Activated CD8-positive, alpha-beta T cell treated with anti-CD3 and anti-CD28 coated beads, Interleukin-2, amount 10 ng/mL, durations not matched to agents 7 days and 5 days (primary cell): ENCODE measurements around the gene HAAO. TPM values are rescaled to one million over a fixed set of nuclear protein-coding genes. Genes with fewer than 3 reads are reported as not detected.

ENCODE experiments used
- ATAC-seq: fragments of 150-1000 bp; cut with Tn5 transposase; one replicate; pipeline ENCODE4 v1.10.0; 2021; ENCODE audit warnings: moderate library complexity
- CTCF ChIA-PET: fragments of 350-600 bp; sonication (Branson Sonifier 250); formaldehyde crosslinking; loops from one replicate; lab custom pipeline; 2021; ENCODE audit warnings: antibody characterized with exemption; lab: Charles Lee
- POLR2A ChIA-PET: fragments of 350-600 bp; sonication (Branson Sonifier 250); formaldehyde crosslinking; loops from one replicate; lab custom pipeline; 2021; ENCODE audit warnings: antibody characterized with exemption; lab: Charles Lee
- DNase-seq: peaks from one replicate; pipeline ENCODE4 v3.0.0-alpha.2; 2020
- H3K27ac Mint-ChIP-seq: one replicate; pipeline ENCODE4 v1.8.0; 2021; ENCODE audit warnings: mild to moderate bottlenecking, mixed read lengths
- H3K27me3 Mint-ChIP-seq: one replicate; pipeline ENCODE4 v1.8.0; 2021; ENCODE audit warnings: low read depth, mixed read lengths
- H3K36me3 Mint-ChIP-seq: one replicate; pipeline ENCODE4 v1.8.0; 2021; ENCODE audit warnings: low read depth, mixed read lengths
- H3K4me1 Mint-ChIP-seq: one replicate; pipeline ENCODE4 v1.8.0; 2021; ENCODE audit warnings: low read depth, mixed read lengths
- H3K4me3 Mint-ChIP-seq: one replicate; pipeline ENCODE4 v1.8.0; 2021; ENCODE audit warnings: mild to moderate bottlenecking, mixed read lengths
- H3K9me3 Mint-ChIP-seq: one replicate; pipeline ENCODE4 v1.8.0; 2022; ENCODE audit warnings: mixed read lengths; ENCODE audit not compliant: insufficient read depth
- total RNA-seq, 2 experiments: library from RNA; stranded (reverse); gene quantifications; one replicate each; pipeline ENCODE4 v1.2.3, GENCODE V29; 2021

HAAO gene
- total RNA-seq, 2 experiments from 2014 or later = 0.37 to 0.40 TPM

- POLR2A ChIA-PET = no interaction called here
- ATAC-seq = no peak
- peaks cover 9% of the 10 kb centered on the region for H3K27me3 Mint-ChIP-seq
Measured at GRCh38 chr2:42829671-42830440, 37.5 kb upstream of the HAAO start.

GRCh38 chr2:42828487-42829425 lies 36.4 kb upstream of the HAAO start:
- no peaks in the 10 kb centered on the region for H3K36me3 Mint-ChIP-seq
- ATAC-seq (peak; percentile 93), DNase-seq (peak; percentile 80)
- CTCF ChIA-PET = interaction anchor here (0.6 to 2.0 kb wide), 25 partner anchors 10 to 807 kb away, joined by 3 to 15 read pairs (median 4); no protein-coding TSS in a partner anchor
- no peak overlapping the region for H3K4me3 Mint-ChIP-seq
- peaks cover 12% of the 10 kb centered on the region for H3K4me1 Mint-ChIP-seq
- H3K9me3 Mint-ChIP-seq = no peaks in the 10 kb centered on the region
- peaks cover 9% of the 10 kb centered on the region for H3K27me3 Mint-ChIP-seq
- POLR2A ChIA-PET = interaction anchor here (1.1 kb wide), 1 partner anchor 18 kb away, joined by 5 read pairs; no protein-coding TSS in a partner anchor
- no peak overlapping the region for H3K27ac Mint-ChIP-seq

More at GRCh38 chr2:42829671-42830440, 37.5 kb upstream of the HAAO start:
- no peak overlapping the region for H3K27ac Mint-ChIP-seq
- no peaks in the 10 kb centered on the region for H3K36me3 Mint-ChIP-seq
- no peak for DNase-seq
- H3K4me3 Mint-ChIP-seq = no peak overlapping the region
- no peaks in the 10 kb centered on the region for H3K9me3 Mint-ChIP-seq
- H3K4me1 Mint-ChIP-seq = peaks cover 12% of the 10 kb centered on the region
- CTCF ChIA-PET = interaction anchor here (1.6 to 2.2 kb wide), 2 partner anchors 8 to 19 kb away, joined by 5 to 8 read pairs; no protein-coding TSS in a partner anchor

GRCh38 chr2:42827647-42828486 lies 35.5 kb upstream of the HAAO start:
- Mint-ChIP-seq H3K27me3 (peaks cover 9% of the 10 kb centered on the region), H3K27ac (no peak overlapping the region), H3K9me3 (no peaks in the 10 kb centered on the region), H3K36me3 (no peaks in the 10 kb centered on the region), H3K4me3 (no peak overlapping the region), H3K4me1 (peaks cover 12% of the 10 kb centered on the region)
- DNase-seq = peak; percentile 85
- ATAC-seq = peak; percentile 85
- ChIA-PET CTCF (interaction anchor here (0.6 to 2.0 kb wide), 25 partner anchors 9 to 784 kb away, joined by 3 to 15 read pairs (median 4); no protein-coding TSS in a partner anchor), POLR2A (interaction anchor here (1.1 kb wide), 1 partner anchor 17 kb away, joined by 5 read pairs; no protein-coding TSS in a partner anchor)

DNA sequence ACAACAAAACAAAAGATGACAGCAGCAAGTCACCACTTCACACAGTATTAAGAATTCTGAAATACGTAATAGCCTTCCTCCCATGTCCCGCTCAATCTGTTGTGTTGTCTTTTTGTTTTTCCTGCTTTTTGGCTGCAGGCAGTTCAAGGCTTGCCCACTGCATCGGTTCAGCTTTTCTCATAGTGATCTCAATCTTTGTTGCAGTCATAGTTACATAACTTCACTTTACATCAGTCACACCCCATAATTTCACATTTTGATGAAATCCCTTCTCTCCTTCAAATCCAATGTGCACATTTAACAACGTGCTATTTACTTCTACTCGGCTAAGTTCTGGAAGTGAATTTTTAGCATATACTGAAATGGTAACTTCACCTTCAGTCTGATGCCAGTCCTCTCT lies 33.8 kb upstream of the HAAO start:
- DNase-seq = no peak
- ChIA-PET POLR2A (no interaction called here), CTCF (interaction anchor here (1.2 to 1.7 kb wide), 2 partner anchors 12 to 658 kb away, joined by 3 read pairs; no protein-coding TSS in a partner anchor)
- ATAC-seq = no peak
- Mint-ChIP-seq H3K27me3 (peaks cover 9% of the 10 kb centered on the region), H3K4me3 (no peak overlapping the region), H3K4me1 (peaks cover 12% of the 10 kb centered on the region), H3K36me3 (no peaks in the 10 kb centered on the region), H3K9me3 (no peaks in the 10 kb centered on the region), H3K27ac (no peak overlapping the region)

- ChIA-PET POLR2A (interaction anchor here (2.6 kb wide), 1 partner anchor 14 kb away, joined by 10 read pairs; no protein-coding TSS in a partner anchor), CTCF (no interaction called here)
- Mint-ChIP-seq H3K27me3 (peaks cover 12% of the 10 kb centered on the region), H3K9me3 (no peaks in the 10 kb centered on the region), H3K4me1 (peaks cover 12% of the 10 kb centered on the region), H3K27ac (no peak overlapping the region), H3K4me3 (no peak overlapping the region), H3K36me3 (no peaks in the 10 kb centered on the region)
- DNase-seq (no peak), ATAC-seq (no peak)
Measured at GRCh38 chr2:42824454-42824807, 32.0 kb upstream of the HAAO start.

DNA sequence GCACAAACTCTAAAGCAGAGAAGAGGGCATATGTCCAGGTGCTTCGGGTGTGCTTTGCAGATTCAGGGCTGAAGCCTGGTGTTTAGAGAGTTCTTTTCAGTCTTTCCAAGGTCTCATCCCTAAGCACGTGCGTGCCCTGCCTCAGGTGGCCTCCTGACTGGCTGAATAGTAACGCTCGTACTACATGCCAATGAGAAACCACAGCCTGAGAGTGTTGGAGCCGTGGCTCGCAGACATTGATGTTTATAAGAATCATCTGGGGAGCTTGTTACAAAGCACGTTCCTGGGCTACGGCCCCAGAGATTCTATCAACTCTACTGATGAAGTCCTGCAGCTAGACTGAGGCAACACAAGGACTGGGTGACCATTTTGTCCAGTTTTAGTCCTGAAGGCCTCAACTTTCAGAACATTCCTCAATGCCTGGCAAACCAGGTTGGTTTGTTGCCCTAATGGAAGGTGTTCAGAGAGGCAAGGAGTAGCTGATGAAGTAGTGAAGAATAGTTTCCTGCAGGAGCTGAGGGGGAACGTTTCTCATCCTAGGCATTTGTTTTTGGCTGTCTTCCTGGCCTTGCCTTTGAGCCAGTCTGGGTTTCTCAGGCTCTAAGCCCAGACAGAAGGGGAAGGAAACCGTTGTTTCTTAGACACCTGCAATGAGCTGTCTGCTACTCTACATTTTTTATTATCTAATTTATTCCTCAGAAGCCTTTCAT lies 31.5 kb upstream of the HAAO start:
- Mint-ChIP-seq H3K4me1 (peaks cover 12% of the 10 kb centered on the region), H3K36me3 (no peaks in the 10 kb centered on the region), H3K27me3 (peaks cover 12% of the 10 kb centered on the region), H3K27ac (no peak overlapping the region), H3K4me3 (no peak overlapping the region), H3K9me3 (no peaks in the 10 kb centered on the region)
- ATAC-seq (no peak), DNase-seq (no peak)
- ChIA-PET CTCF (interaction anchor here (1.4 to 1.5 kb wide), 2 partner anchors 11 to 13 kb away, joined by 5 to 7 read pairs; no protein-coding TSS in a partner anchor), POLR2A (interaction anchor here (2.6 kb wide), 1 partner anchor 13 kb away, joined by 10 read pairs; no protein-coding TSS in a partner anchor)

DNA sequence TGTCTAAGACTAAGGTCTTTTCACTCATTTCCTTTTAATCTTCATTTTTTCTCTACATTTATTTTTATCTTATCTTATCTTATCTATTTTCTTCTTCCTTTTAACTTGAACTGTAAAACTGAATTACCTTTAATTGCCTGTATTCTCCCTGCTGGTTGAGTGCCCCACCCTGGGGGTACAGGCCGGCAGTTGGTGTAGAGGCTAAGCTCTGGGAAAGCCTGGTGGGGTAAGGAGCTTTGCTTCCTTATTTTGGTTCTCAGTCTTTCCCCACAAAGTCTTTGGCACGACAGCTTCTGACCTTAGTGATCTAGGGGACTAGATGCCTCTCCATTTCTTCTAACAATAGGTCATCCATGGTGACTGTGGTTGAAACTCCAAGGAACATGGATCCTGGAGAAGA lies 26.8 kb upstream of the HAAO start:
- Mint-ChIP-seq H3K27me3 (peaks cover 5% of the 10 kb centered on the region), H3K36me3 (peaks cover 2% of the 10 kb centered on the region), H3K4me3 (no peak overlapping the region), H3K9me3 (peaks cover 2% of the 10 kb centered on the region), H3K4me1 (peaks cover 1% of the 10 kb centered on the region), H3K27ac (no peak overlapping the region)
- DNase-seq = no peak
- CTCF ChIA-PET = interaction anchor here (0.6 to 3.4 kb wide), 3 partner anchors 9 to 297 kb away, joined by 3 to 15 read pairs (median 14); no protein-coding TSS in a partner anchor
- ATAC-seq = no peak
- POLR2A ChIA-PET = interaction anchor here (1.6 kb wide), 1 partner anchor 9 kb away, joined by 5 read pairs; no protein-coding TSS in a partner anchor

DNA sequence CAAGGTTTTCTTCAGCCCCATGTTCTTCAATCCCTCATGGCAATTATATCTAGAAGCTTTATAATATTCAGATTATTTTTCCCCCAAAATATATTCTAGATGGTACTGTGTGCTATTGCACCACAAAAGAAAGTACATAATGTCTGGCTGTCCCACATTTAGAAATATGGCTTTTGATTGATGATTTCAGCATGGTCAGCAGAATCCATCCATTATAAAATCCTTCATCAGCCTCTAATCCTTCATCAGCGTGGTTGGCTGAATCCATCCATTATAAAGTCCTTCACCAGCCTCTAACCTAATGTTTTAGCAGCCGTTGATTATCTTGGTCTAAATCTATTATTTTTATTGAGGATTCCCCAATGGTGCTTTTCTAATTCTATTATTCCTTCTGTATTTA lies 23.3 kb upstream of the HAAO start:
- ATAC-seq (no peak), DNase-seq (no peak)
- H3K27me3 Mint-ChIP-seq = peaks cover 5% of the 10 kb centered on the region
- ChIA-PET POLR2A (no interaction called here), CTCF (interaction anchor here (1.3 kb wide), 1 partner anchor 12 kb away, joined by 6 read pairs; no protein-coding TSS in a partner anchor)
- H3K4me3 Mint-ChIP-seq = no peak overlapping the region
- peaks cover 15% of the 10 kb centered on the region for H3K9me3 Mint-ChIP-seq
- H3K27ac Mint-ChIP-seq = no peak overlapping the region
- H3K36me3 Mint-ChIP-seq = peaks cover 10% of the 10 kb centered on the region
- H3K4me1 Mint-ChIP-seq = peaks cover 18% of the 10 kb centered on the region

DNA sequence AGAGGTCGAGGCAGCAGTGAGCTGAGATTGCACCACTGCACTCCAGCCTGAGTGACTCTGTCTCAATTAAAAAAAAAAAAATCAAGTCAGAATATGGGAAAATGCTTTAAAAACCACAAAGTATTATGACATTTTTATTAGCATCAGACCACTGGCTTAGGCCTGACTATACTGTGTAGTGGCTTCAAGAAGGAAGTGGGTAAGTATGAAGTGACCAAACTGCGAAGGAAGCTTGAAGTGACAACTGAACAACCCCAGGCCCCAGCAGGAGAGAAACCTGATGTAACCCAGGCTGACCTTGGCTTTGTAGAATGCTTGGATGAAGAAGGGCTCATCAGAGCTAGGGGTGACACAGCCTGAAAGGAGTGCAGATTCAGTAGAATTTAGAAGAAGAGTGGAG lies 21.4 kb upstream of the HAAO start:
- H3K4me3 Mint-ChIP-seq = no peak overlapping the region
- H3K4me1 Mint-ChIP-seq = peaks cover 25% of the 10 kb centered on the region
- ChIA-PET POLR2A (no interaction called here), CTCF (interaction anchor here (0.8 to 2.3 kb wide), 5 partner anchors 9 to 59 kb away, joined by 3 to 9 read pairs (median 5); no protein-coding TSS in a partner anchor)
- no peak for ATAC-seq
- H3K9me3 Mint-ChIP-seq = peaks cover 15% of the 10 kb centered on the region
- no peak overlapping the region for H3K27ac Mint-ChIP-seq
- peaks cover 6% of the 10 kb centered on the region for H3K27me3 Mint-ChIP-seq
- peaks cover 10% of the 10 kb centered on the region for H3K36me3 Mint-ChIP-seq
- DNase-seq = no peak

GRCh38 chr2:42812899-42813479 lies 20.6 kb upstream of the HAAO start:
- Mint-ChIP-seq H3K4me1 (peaks cover 25% of the 10 kb centered on the region), H3K27me3 (peaks cover 9% of the 10 kb centered on the region), H3K9me3 (peaks cover 15% of the 10 kb centered on the region), H3K27ac (no peak overlapping the region), H3K4me3 (peak overlapping the region; percentile 37), H3K36me3 (peaks cover 10% of the 10 kb centered on the region)
- no peak for ATAC-seq
- ChIA-PET POLR2A (no interaction called here), CTCF (interaction anchor here (1.0 to 2.3 kb wide), 4 partner anchors 10 to 59 kb away, joined by 3 to 9 read pairs (median 6); no protein-coding TSS in a partner anchor)
- DNase-seq = no peak
